Vagina (tissue), 2 donors: ENCODE data around the gene BEX3.

Experiments used
- CTCF ChIP-seq, 3 experiments: fragments of 450-650 bp in 2 of 3; fragments of 200-600 bp in 1 of 3; sonication (generic) in 1 of 3; IDR thresholded peaks; one replicate each; pipeline ENCODE4 v1.5.1; 2017 to 2019; ENCODE audit warnings: antibody characterized with exemption in 3 of 3, mild to moderate bottlenecking in 2 of 3, moderate library complexity in 2 of 3
- POLR2A ChIP-seq, 2 donors: fragments of 450-650 bp; IDR thresholded peaks; one replicate each; pipeline ENCODE4 v1.6.1; 2017; ENCODE audit warnings: antibody characterized with exemption in 2 of 2, mild to moderate bottlenecking in 2 of 2, moderate library complexity in 2 of 2
- POLR2AphosphoS5 ChIP-seq, 2 donors: sonication (generic); formaldehyde crosslinking; IDR thresholded peaks; one replicate each; pipeline ENCODE4 v1.9.0; 2017; ENCODE audit warnings: antibody characterized with exemption in 2 of 2, mild to moderate bottlenecking in 2 of 2, low read depth in 1 of 2; ENCODE audit not compliant: insufficient read depth in 1 of 2

- TF ChIP-seq POLR2A (IDR thresholded peaks at IDR 0.05) (no peak), CTCF (IDR thresholded peaks at IDR 0.05) (no peak), POLR2AphosphoS5 (IDR thresholded peaks at IDR 0.05; ENCODE audit: insufficient read depth in 1 of 2, low read depth in 1 of 2) (no peak)
Measured at GRCh38 chrX:103361798-103362197, 14.5 kb upstream of the BEX3 start.
